HTR-8/SVneo (cell line): ENCODE measurements around the gene FCF1.
"Not testable (repeated sequence)": the region's sequence is repeated elsewhere in the genome, so short reads cannot be mapped to it uniquely, and the experiment has no call there.

Source experiments
- DNase-seq: peaks from one replicate; pipeline ENCODE4 v3.0.0; 2011; ENCODE audit warnings: low spot score, mixed read lengths; ENCODE audit not compliant: insufficient read length
- FAIRE-seq: peaks from 2 replicates; lab custom pipeline; 2011; peaks lifted over from hg19 to GRCh38; lab: Jason Lieb, UNC

FCF1 gene

GRCh38 chr14:74758505-74758904 lies 45.6 kb downstream of the FCF1 start:
- FAIRE-seq, result peak; percentile 36
- not testable (repeated sequence) for DNase-seq

GRCh38 chr14:74762917-74763802 lies 50.2 kb downstream of the FCF1 start, which contains the start of gene YLPM1:
TSS of gene YLPM1 (plus strand) at chr14:74763316. CDS start at chr14:74763490, 174 bp downstream.
- FAIRE-seq (peak; percentile 98), DNase-seq (peak; percentile 97)

GRCh38 chr14:74763803-74764531 lies 51.0 kb downstream of the FCF1 start:
- peak; percentile 58 for FAIRE-seq
- DNase-seq, result peak; percentile 26

GRCh38 chr14:74765721-74766120 lies 52.8 kb downstream of the FCF1 start:
- DNase-seq, result no peak
- FAIRE-seq, result no peak

GRCh38 chr14:74771399-74771798 lies 58.5 kb downstream of the FCF1 start:
- peak; percentile 90 for FAIRE-seq
- DNase-seq, result no peak

- peak; percentile 72 for FAIRE-seq
- DNase-seq, result no peak
Measured at GRCh38 chr14:74784634-74785033, 71.7 kb downstream of the FCF1 start.

GRCh38 chr14:74785056-74785613 lies 72.2 kb downstream of the FCF1 start:
- FAIRE-seq, result no peak
- no peak for DNase-seq

- FAIRE-seq, result peak; percentile 90
- DNase-seq, result no peak
Measured at GRCh38 chr14:74786796-74787315, 73.9 kb downstream of the FCF1 start.
